Activated naive CD4-positive, alpha-beta T cell treated with anti-CD3 and anti-CD28 coated beads, Interleukin-2, amount 50 U/mL, for 24 hours (primary cell): ENCODE results near the gene SUPT7L.
"Not testable (repeated sequence)": the region's sequence is repeated elsewhere in the genome, so short reads cannot be mapped to it uniquely, and the experiment has no call there.

Experiments used
- H3K27ac Mint-ChIP-seq: one replicate; pipeline ENCODE4 v1.8.0; 2021; ENCODE audit warnings: mild to moderate bottlenecking, mixed read lengths
- H3K27me3 Mint-ChIP-seq: one replicate; pipeline ENCODE4 v1.8.0; 2021; ENCODE audit warnings: mixed read lengths
- H3K36me3 Mint-ChIP-seq: one replicate; pipeline ENCODE4 v1.8.0; 2021; ENCODE audit warnings: mixed read lengths
- H3K4me1 Mint-ChIP-seq: one replicate; pipeline ENCODE4 v1.8.0; 2021; ENCODE audit warnings: mixed read lengths
- H3K4me3 Mint-ChIP-seq: one replicate; pipeline ENCODE4 v1.8.0; 2021; ENCODE audit warnings: mild to moderate bottlenecking, mixed read lengths
- H3K9me3 Mint-ChIP-seq: one replicate; pipeline ENCODE4 v1.8.0; 2021; ENCODE audit warnings: mixed read lengths

The SUPT7L gene

GRCh38 chr2:27664154-27664574 lies 750 bp upstream of the SUPT7L start:
- peaks cover 16% of the 10 kb centered on the region for H3K36me3 Mint-ChIP-seq
- H3K4me3 Mint-ChIP-seq, result peak overlapping the region; percentile 98
- H3K27ac Mint-ChIP-seq, result peak overlapping the region; percentile 100
- H3K9me3 Mint-ChIP-seq, result no peaks in the 10 kb centered on the region
- no peaks in the 10 kb centered on the region for H3K27me3 Mint-ChIP-seq
- peaks cover 65% of the 10 kb centered on the region for H3K4me1 Mint-ChIP-seq

DNA sequence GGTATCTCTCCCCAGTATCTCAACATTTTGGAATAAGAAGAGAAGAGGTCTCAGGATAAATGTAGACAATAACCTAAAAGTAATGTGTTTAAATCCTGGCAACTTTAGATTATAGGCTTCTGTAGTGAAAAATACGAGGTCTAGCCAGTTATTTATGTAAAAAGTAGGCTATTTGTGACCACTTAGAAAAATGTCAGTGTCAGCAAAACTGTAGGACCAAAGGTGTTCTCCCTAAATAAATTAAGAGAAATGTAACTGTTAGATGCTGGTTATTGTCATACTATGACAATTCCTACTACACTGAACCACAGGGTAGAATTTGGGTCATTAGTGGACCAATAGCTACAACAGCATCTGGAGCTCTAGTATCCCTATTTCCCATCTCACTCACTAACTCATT lies 2.0 kb downstream of the SUPT7L start:
- no peaks in the 10 kb centered on the region for H3K9me3 Mint-ChIP-seq
- peaks cover 11% of the 10 kb centered on the region for H3K36me3 Mint-ChIP-seq
- peaks cover 67% of the 10 kb centered on the region for H3K4me1 Mint-ChIP-seq
- H3K4me3 Mint-ChIP-seq, result peak overlapping the region; percentile 98
- no peak overlapping the region for H3K27ac Mint-ChIP-seq
- H3K27me3 Mint-ChIP-seq, result no peaks in the 10 kb centered on the region

- H3K27me3 Mint-ChIP-seq, result no peaks in the 10 kb centered on the region
- peak overlapping the region; percentile 61 for H3K27ac Mint-ChIP-seq
- peaks cover 36% of the 10 kb centered on the region for H3K4me1 Mint-ChIP-seq
- H3K4me3 Mint-ChIP-seq, result no peak overlapping the region
- H3K9me3 Mint-ChIP-seq, result no peaks in the 10 kb centered on the region
- H3K36me3 Mint-ChIP-seq, result peaks cover 13% of the 10 kb centered on the region
These were observed 8.1 kb downstream of the SUPT7L start for GRCh38 chr2:27655155-27655951.

GRCh38 chr2:27653397-27653796 lies 10.0 kb downstream of the SUPT7L start:
- Mint-ChIP-seq H3K4me3 (no peak overlapping the region), H3K27ac (peak overlapping the region; percentile 20), H3K36me3 (peaks cover 15% of the 10 kb centered on the region), H3K9me3 (no peaks in the 10 kb centered on the region), H3K27me3 (no peaks in the 10 kb centered on the region), H3K4me1 (peaks cover 21% of the 10 kb centered on the region)

GRCh38 chr2:27652790-27653189 lies 10.6 kb downstream of the SUPT7L start:
- Mint-ChIP-seq H3K9me3 (no peaks in the 10 kb centered on the region), H3K4me1 (peaks cover 18% of the 10 kb centered on the region), H3K36me3 (peaks cover 15% of the 10 kb centered on the region), H3K4me3 (no peak overlapping the region), H3K27me3 (no peaks in the 10 kb centered on the region), H3K27ac (peak overlapping the region; percentile 37)

DNA sequence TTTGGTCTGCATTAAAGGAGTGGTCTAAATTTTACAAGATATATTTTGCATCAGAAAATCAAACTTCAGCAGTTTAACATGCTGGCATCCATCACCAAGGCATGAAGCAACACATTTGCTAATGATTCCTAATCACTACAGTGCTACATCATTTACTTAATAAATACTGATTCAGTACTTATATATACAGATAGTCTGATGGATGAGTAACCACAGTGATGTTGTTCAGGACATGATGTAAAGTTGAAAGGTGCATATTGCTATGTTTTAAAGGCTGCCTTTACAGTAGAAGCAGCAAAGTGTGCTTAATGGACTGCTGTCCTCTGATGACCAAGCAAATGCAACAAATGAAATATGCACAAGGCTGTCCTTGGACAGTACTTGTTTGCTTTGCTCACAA lies 11.1 kb downstream of the SUPT7L start:
- Mint-ChIP-seq H3K36me3 (peaks cover 16% of the 10 kb centered on the region), H3K4me1 (peaks cover 18% of the 10 kb centered on the region), H3K9me3 (no peaks in the 10 kb centered on the region), H3K4me3 (no peak overlapping the region), H3K27ac (peak overlapping the region; percentile 37), H3K27me3 (no peaks in the 10 kb centered on the region)

GRCh38 chr2:27651056-27651455 lies 12.4 kb downstream of the SUPT7L start:
- Mint-ChIP-seq H3K27me3 (no peaks in the 10 kb centered on the region), H3K9me3 (no peaks in the 10 kb centered on the region), H3K4me3 (no peak overlapping the region), H3K27ac (no peak overlapping the region), H3K4me1 (peaks cover 18% of the 10 kb centered on the region), H3K36me3 (peaks cover 17% of the 10 kb centered on the region)

GRCh38 chr2:27647737-27648136 lies 15.7 kb downstream of the SUPT7L start:
- H3K36me3 Mint-ChIP-seq, result peaks cover 10% of the 10 kb centered on the region
- H3K27me3 Mint-ChIP-seq, result no peaks in the 10 kb centered on the region
- peaks cover 4% of the 10 kb centered on the region for H3K4me1 Mint-ChIP-seq
- no peak overlapping the region for H3K27ac Mint-ChIP-seq
- H3K9me3 Mint-ChIP-seq, result no peaks in the 10 kb centered on the region
- H3K4me3 Mint-ChIP-seq, result no peak overlapping the region

DNA sequence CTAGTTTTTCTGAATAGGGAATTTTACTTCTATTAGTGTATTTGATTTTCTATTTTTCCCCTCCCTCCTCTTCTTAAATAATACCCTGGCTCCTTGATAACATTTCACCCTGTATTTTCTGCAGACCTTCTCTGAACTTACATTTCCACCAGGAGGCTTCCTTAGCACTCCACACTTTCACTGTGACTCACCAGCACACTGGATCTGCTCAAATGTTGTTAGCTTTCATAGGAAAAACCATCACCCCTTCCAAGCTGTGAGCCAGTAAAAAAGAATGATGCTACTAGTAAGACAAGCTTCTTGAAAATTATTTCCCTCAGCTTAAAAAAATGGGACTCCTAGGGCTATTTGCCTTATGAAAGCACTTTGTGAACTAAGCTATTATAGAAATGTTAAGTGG lies 16.1 kb downstream of the SUPT7L start:
- no peaks in the 10 kb centered on the region for H3K4me1 Mint-ChIP-seq
- peaks cover 10% of the 10 kb centered on the region for H3K36me3 Mint-ChIP-seq
- no peaks in the 10 kb centered on the region for H3K9me3 Mint-ChIP-seq
- H3K27ac Mint-ChIP-seq, result no peak overlapping the region
- H3K4me3 Mint-ChIP-seq, result no peak overlapping the region
- H3K27me3 Mint-ChIP-seq, result no peaks in the 10 kb centered on the region

GRCh38 chr2:27645197-27645596 lies 18.2 kb downstream of the SUPT7L start:
- peaks cover 13% of the 10 kb centered on the region for H3K36me3 Mint-ChIP-seq
- no peak overlapping the region for H3K4me3 Mint-ChIP-seq
- H3K27ac Mint-ChIP-seq, result peak overlapping the region; percentile 10
- no peaks in the 10 kb centered on the region for H3K4me1 Mint-ChIP-seq
- H3K27me3 Mint-ChIP-seq, result no peaks in the 10 kb centered on the region
- no peaks in the 10 kb centered on the region for H3K9me3 Mint-ChIP-seq

DNA sequence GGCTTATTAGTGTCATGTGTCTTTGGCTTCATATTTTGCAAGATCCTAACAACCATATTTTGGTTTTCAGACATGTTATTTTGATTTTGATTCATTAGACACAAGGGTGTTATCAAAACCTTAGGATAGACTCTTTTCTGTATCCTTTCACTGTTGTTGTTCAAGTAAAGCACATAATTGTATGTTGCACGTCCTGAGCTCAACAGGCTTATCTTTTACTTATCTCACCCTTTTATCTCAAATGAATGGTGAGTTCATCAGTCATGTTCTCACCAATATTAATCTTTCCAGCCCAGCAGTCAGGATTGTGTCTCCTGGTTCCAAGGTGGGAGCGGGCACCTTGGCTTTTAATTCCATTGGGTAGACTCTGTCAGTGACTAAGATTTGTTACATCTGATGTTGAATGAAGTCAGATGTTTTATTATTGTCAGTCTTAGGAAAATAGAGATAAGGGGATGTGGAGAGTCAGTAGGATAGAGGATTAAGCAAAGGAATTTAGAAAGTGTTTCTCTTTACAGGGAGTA lies 22.6 kb downstream of the SUPT7L start:
- Mint-ChIP-seq H3K4me3 (no peak overlapping the region), H3K27me3 (no peaks in the 10 kb centered on the region), H3K27ac (no peak overlapping the region), H3K4me1 (peaks cover 17% of the 10 kb centered on the region), H3K36me3 (peaks cover 21% of the 10 kb centered on the region), H3K9me3 (no peaks in the 10 kb centered on the region)

- peak overlapping the region; percentile 75 for H3K4me3 Mint-ChIP-seq
- H3K36me3 Mint-ChIP-seq, result peaks cover 33% of the 10 kb centered on the region
- peak overlapping the region; percentile 96 for H3K27ac Mint-ChIP-seq
- peaks cover 25% of the 10 kb centered on the region for H3K4me1 Mint-ChIP-seq
- no peaks in the 10 kb centered on the region for H3K9me3 Mint-ChIP-seq
- H3K27me3 Mint-ChIP-seq, result no peaks in the 10 kb centered on the region
These were observed 24.7 kb downstream of the SUPT7L start for GRCh38 chr2:27638709-27639108.

DNA sequence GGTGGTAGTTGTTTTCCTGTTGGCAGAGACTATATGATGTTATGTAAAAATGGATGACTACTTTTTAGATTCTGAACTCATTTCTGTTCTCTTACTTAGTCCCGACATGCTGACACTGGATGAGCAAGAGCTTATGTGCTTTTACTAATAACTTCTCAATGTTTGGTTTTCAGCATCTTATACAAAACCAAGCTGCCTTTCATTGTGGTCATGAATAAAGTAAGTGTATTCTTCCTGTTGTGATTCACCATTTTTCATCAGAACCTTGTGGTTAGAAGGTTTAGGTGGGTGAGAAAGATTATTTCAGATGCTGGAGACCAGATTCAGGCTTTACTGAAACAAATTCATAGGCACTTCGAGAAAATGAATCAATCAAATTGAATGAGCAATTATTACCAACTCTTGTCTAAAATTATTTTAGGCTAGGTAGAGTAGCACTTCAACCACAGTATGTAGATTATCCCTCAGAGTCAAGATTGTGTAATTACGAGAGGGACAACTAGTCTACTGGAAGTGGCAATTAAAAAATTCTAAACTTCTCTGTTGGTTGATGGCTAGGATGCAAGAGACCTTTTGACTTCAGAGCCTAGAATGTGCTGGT lies 25.3 kb downstream of the SUPT7L start:
- Mint-ChIP-seq H3K36me3 (peaks cover 35% of the 10 kb centered on the region), H3K4me3 (peak overlapping the region; percentile 75), H3K27me3 (no peaks in the 10 kb centered on the region), H3K9me3 (no peaks in the 10 kb centered on the region), H3K4me1 (peaks cover 26% of the 10 kb centered on the region), H3K27ac (peak overlapping the region; percentile 96)

GRCh38 chr2:27636766-27637165 lies 26.6 kb downstream of the SUPT7L start:
- H3K4me1 Mint-ChIP-seq, result peaks cover 35% of the 10 kb centered on the region
- no peak overlapping the region for H3K4me3 Mint-ChIP-seq
- no peaks in the 10 kb centered on the region for H3K9me3 Mint-ChIP-seq

GRCh38 chr2:27634291-27634690 lies 29.1 kb downstream of the SUPT7L start:
- H3K4me1 Mint-ChIP-seq, result peaks cover 48% of the 10 kb centered on the region
- peaks cover 39% of the 10 kb centered on the region for H3K36me3 Mint-ChIP-seq
- H3K27ac Mint-ChIP-seq, result no peak overlapping the region
- no peaks in the 10 kb centered on the region for H3K9me3 Mint-ChIP-seq
- H3K27me3 Mint-ChIP-seq, result no peaks in the 10 kb centered on the region
- H3K4me3 Mint-ChIP-seq, result no peak overlapping the region

More at GRCh38 chr2:27636766-27637165, 26.6 kb downstream of the SUPT7L start:
- Mint-ChIP-seq H3K27ac (no peak overlapping the region), H3K27me3 (no peaks in the 10 kb centered on the region), H3K36me3 (peaks cover 38% of the 10 kb centered on the region)

DNA sequence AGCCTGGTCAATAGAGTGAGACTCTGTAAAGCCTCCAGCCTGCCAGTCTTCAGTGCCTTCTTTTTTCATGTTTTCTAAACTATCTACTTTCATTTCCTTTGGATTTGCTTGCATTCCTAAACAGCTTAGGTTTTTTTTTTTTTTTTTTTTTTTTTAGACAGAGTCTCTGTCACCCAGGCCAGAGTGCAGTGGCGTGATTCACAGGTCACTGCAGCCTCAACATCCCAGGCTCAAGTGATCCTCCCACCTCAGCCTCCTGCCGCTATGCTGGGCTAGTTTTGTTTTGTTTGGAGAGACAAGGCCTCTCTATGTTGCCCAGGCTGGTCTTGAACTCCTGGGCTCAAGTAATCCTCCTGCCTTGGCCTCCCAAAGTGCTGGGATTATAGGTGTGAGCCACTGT lies 33.2 kb downstream of the SUPT7L start:
- H3K27ac Mint-ChIP-seq, H3K27me3 Mint-ChIP-seq, H3K4me3 Mint-ChIP-seq, H3K9me3 Mint-ChIP-seq: not testable (repeated sequence)
- H3K36me3 Mint-ChIP-seq, result peaks cover 21% of the 10 kb centered on the region
- H3K4me1 Mint-ChIP-seq, result peaks cover 31% of the 10 kb centered on the region
